Lung (tissue), 12 donors: Measurements from ENCODE around the gene TRMO. TPM values are rescaled to one million over a fixed set of nuclear protein-coding genes. Genes with fewer than 3 reads are reported as not detected.

Source experiments
- ATAC-seq: fragments of 200-7000 bp; cut with Tn5 transposase; one replicate; pipeline ENCODE4 v1.9.1; 2020; ENCODE audit warnings: moderate number of reproducible peaks; ENCODE audit not compliant: insufficient read depth, low FRiP score
- DNase-seq, 3 donors: peaks; one replicate each; pipeline ENCODE4 v3.0.0-alpha.2; 2013 to 2017
- H3K27ac ChIP-seq, 2 donors: one replicate each; pipeline ENCODE4 v1.5.1; 2013; ENCODE audit warnings: mild to moderate bottlenecking in 2 of 2, moderate library complexity in 2 of 2, control low read depth in 1 of 2, inconsistent platforms in 1 of 2, low read depth in 1 of 2, low read length in 1 of 2
- H3K27me3 ChIP-seq, 3 donors: one replicate each; pipeline ENCODE4 v1.5.1; 2013; ENCODE audit warnings: low read length in 2 of 3; ENCODE audit not compliant: control insufficient read depth in 3 of 3, insufficient read depth in 3 of 3
- H3K36me3 ChIP-seq, 4 donors: one replicate each; pipeline ENCODE4 v1.5.1; 2013; ENCODE audit warnings: low read length in 4 of 4, mild to moderate bottlenecking in 1 of 4, moderate library complexity in 1 of 4; ENCODE audit not compliant: control insufficient read depth in 4 of 4, insufficient read depth in 4 of 4
- H3K4me1 ChIP-seq, 5 donors: one replicate each; pipeline ENCODE4 v1.5.1; 2013; ENCODE audit warnings: low read length in 5 of 5, mild to moderate bottlenecking in 2 of 5, moderate library complexity in 1 of 5; ENCODE audit not compliant: control insufficient read depth in 5 of 5, insufficient read depth in 5 of 5
- H3K4me3 ChIP-seq: one replicate; pipeline ENCODE4 v1.5.1; 2013; ENCODE audit warnings: mild to moderate bottlenecking, control low read depth, moderate library complexity
- H3K9ac ChIP-seq, 2 donors: one replicate each; pipeline ENCODE4 v1.5.1; 2013; ENCODE audit warnings: low read length in 2 of 2, control low read depth in 1 of 2; ENCODE audit not compliant: insufficient read depth in 1 of 2
- H3K9me3 ChIP-seq, 4 donors: one replicate each; pipeline ENCODE4 v1.5.1; 2013; ENCODE audit warnings: low read length in 3 of 4, mild to moderate bottlenecking in 1 of 4, moderate library complexity in 1 of 4; ENCODE audit not compliant: control insufficient read depth in 4 of 4, insufficient read depth in 3 of 4
- WGBS, 2 donors: extraction: QIAGEN DNeasy Blood & Tissue Kit; methylation state at CpG; one replicate each; pipeline ENCODE4 v1.1.7; 2013; 5-methylcytosine and 5-hydroxymethylcytosine counted together
- polyA plus RNA-seq, 2 donors: library from polyadenylated mRNA; stranded (reverse); fragments of 200-250 nt; gene quantifications; one replicate each; pipeline ENCODE4 v1.2.1, GENCODE V29; 2013
- total RNA-seq, 2 donors: library from RNA; depleted of rRNA in 1 of 2; stranded (reverse); fragments of >200 nt in 1 of 2; gene quantifications; one replicate each; pipeline ENCODE4 v1.2.1, GENCODE V29; 2014 to 2021
- TF ChIP-seq, protein P1 (sequence below): IDR thresholded peaks from 2 replicates; pipeline ENCODE4 v1.5.1; 2012; ENCODE audit warnings: mild to moderate bottlenecking; ENCODE audit errors: control extremely low read depth, extremely low read depth
- donor health status: control.
- donor health status: control.
- donor health status: Bipolar disorder and iron deficiency.
- donor health status: healthy.
- donor health status: DM: yes; HTN: yes; CAD: no.

Gene TRMO
- total and polyA plus RNA-seq, 4 donors: 7.8 to 27.9 (median 15.7) TPM

DNA sequence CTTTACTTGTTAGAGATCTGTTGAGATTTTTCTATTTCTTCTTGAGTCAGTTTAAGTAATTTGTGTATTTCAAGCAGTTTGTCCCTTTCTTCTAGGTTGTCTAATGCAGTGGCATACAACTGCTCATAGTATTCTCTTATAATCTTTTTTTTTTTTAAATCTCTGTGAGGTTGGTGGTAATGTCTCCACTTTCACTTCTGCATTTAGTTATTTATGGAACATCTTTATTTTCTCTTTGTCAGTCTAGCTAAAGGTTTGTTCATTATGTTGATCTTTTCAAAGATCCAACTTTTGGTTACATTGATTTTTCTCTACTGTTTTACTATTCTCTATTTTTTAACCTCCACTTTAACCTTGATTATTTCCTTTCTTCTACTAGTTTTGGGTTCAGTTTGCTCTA lies 55.5 kb downstream of the TRMO start:
- no peaks in the 10 kb centered on the region for H3K36me3 ChIP-seq
- no peak for DNase-seq
- no peak overlapping the region for H3K4me3 ChIP-seq
- TF ChIP-seq, protein P1, sequence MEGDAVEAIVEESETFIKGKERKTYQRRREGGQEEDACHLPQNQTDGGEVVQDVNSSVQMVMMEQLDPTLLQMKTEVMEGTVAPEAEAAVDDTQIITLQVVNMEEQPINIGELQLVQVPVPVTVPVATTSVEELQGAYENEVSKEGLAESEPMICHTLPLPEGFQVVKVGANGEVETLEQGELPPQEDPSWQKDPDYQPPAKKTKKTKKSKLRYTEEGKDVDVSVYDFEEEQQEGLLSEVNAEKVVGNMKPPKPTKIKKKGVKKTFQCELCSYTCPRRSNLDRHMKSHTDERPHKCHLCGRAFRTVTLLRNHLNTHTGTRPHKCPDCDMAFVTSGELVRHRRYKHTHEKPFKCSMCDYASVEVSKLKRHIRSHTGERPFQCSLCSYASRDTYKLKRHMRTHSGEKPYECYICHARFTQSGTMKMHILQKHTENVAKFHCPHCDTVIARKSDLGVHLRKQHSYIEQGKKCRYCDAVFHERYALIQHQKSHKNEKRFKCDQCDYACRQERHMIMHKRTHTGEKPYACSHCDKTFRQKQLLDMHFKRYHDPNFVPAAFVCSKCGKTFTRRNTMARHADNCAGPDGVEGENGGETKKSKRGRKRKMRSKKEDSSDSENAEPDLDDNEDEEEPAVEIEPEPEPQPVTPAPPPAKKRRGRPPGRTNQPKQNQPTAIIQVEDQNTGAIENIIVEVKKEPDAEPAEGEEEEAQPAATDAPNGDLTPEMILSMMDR: no peak
- H3K9ac ChIP-seq: no peak overlapping the region
- peaks cover 0 to 34% (median 4%) of the 10 kb centered on the region in 3 donors for H3K27me3 ChIP-seq
- H3K27ac ChIP-seq: no peak overlapping the region
- H3K9me3 ChIP-seq: peaks cover 0 to 9% (median 3%) of the 10 kb centered on the region in 4 donors
- ATAC-seq: no peak
- no peaks in the 10 kb centered on the region for H3K4me1 ChIP-seq

DNA sequence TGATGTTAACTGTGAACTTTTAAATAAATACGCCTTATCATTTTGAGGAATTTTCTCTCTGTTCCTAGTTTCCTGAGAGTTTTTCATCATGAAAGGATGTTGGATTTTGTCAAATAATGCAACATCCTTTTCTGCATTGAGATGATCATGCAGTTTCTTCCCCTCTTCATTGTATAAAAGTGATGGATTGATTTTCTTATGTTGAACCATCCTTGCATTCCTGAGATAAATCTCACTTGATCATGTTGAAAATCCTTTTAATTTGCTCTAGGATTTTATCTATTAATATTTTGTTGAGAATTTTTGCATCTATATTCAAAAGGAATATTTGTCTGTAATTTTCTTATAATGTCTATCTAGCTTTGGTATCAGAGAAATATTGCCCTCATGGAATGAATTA lies 56.0 kb downstream of the TRMO start:
- 97 to 100% methylated on average over 1 of the region's 1 CpG for WGBS, 2 donors

DNA sequence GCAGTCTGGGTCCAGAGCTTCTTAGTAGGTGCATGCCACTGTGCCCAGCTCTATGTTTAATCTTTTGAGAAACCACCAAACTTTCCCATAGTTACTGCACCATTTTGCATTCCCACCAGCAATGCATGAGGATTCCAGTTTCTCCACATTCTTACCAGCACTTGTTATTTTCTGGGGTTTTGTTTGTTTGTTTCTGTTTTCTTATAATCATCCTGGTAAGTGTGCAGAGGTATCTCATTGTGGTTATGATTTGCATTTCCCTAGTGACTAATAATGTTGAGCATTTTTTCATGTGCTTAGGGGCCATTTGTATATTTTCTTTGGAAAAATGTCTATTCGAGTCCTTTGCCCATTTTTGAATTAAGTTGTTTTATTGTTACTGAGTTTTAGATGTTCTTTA lies 57.9 kb downstream of the TRMO start:
- no peak for ATAC-seq
- no peaks in the 10 kb centered on the region for H3K36me3 ChIP-seq
- no peak for DNase-seq
- H3K27me3 ChIP-seq: peaks cover 0 to 48% (median 19%) of the 10 kb centered on the region in 3 donors
- 83 to 94% methylated on average over 1 of the region's 1 CpG for WGBS, 2 donors
- no peak overlapping the region for H3K4me3 ChIP-seq
- H3K9ac ChIP-seq: no peak overlapping the region
- TF ChIP-seq, protein P1: no peak
- H3K27ac ChIP-seq: no peak overlapping the region
- H3K4me1 ChIP-seq: no peaks in the 10 kb centered on the region
- peaks cover 0 to 9% (median 4%) of the 10 kb centered on the region in 4 donors for H3K9me3 ChIP-seq

More for the DNA sequence above, 56.0 kb downstream of the TRMO start:
- no peak overlapping the region for H3K27ac ChIP-seq
- no peak for DNase-seq
- no peaks in the 10 kb centered on the region for H3K4me1 ChIP-seq
- no peaks in the 10 kb centered on the region for H3K36me3 ChIP-seq
- no peak overlapping the region for H3K4me3 ChIP-seq
- ATAC-seq: no peak
- H3K9me3 ChIP-seq: peaks cover 0 to 9% (median 3%) of the 10 kb centered on the region in 4 donors
- no peak overlapping the region for H3K9ac ChIP-seq
- TF ChIP-seq, protein P1: no peak
- H3K27me3 ChIP-seq: peaks cover 0 to 31% (median 4%) of the 10 kb centered on the region in 3 donors

DNA sequence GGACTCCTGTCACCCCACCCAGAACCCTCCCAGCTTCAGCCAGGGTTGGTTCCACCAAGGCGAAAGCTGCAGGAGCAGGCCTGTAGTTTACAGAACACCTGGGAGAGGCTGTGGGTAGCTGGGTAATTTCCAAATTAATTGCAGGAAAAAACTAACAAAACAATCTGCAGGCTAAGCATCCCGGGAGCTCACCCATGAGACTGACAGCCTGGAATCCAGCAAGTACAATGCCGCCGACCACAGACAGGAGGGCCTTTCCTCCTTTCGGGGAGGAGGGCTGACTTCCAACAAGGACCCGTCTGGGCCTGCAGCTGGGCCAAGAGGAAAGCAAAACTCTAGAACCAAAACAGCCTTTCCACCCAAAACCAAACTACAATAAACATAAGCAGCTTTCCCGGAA lies 59.0 kb downstream of the TRMO start:
- TF ChIP-seq, protein P1: no peak
- no peak overlapping the region for H3K27ac ChIP-seq
- no peak for DNase-seq
- H3K36me3 ChIP-seq: no peaks in the 10 kb centered on the region
- H3K27me3 ChIP-seq: peaks cover 0 to 57% (median 28%) of the 10 kb centered on the region in 3 donors
- WGBS, 2 donors: 70 to 86% methylated on average over 7 of the region's 7 CpGs
- no peak overlapping the region for H3K4me3 ChIP-seq
- H3K4me1 ChIP-seq: no peaks in the 10 kb centered on the region
- H3K9ac ChIP-seq: no peak overlapping the region
- ATAC-seq: no peak
- H3K9me3 ChIP-seq: peaks cover 0 to 9% (median 4%) of the 10 kb centered on the region in 4 donors
